Stimulated activated CD4-positive, alpha-beta T cell treated with anti-CD3 and anti-CD28 coated beads, Interleukin-2, amount 100 ng/mL, for 24 hours (primary cell): ENCODE measurements around the gene NDUFA7.
"Not testable (repeated sequence)": the region's sequence is repeated elsewhere in the genome, so short reads cannot be mapped to it uniquely, and the experiment has no call there.

ENCODE experiments used
- DNase-seq, 2 donors: peaks; one replicate each; pipeline ENCODE4 v3.0.0-alpha.2; 2020

The NDUFA7 gene

GRCh38 chr19:8318835-8319234, 2.3 kb downstream of the NDUFA7 start:
- DNase-seq, result not testable (repeated sequence)

GRCh38 chr19:8316351-8317125, 4.6 kb downstream of the NDUFA7 start:
- DNase-seq, result no peak

- DNase-seq, result not testable (repeated sequence)
Measured at GRCh38 chr19:8314981-8315640, 6.1 kb downstream of the NDUFA7 start.

GRCh38 chr19:8311461-8312260, 9.5 kb downstream of the NDUFA7 start:
- peak in 1 of 2 donors; percentile 13 for DNase-seq

- DNase-seq, result peak in 1 of 2 donors; percentile 13
Measured at GRCh38 chr19:8310342-8311055, 10.7 kb downstream of the NDUFA7 start.

- peak in 1 of 2 donors; percentile 14 for DNase-seq
Measured at GRCh38 chr19:8308891-8309291, 12.3 kb downstream of the NDUFA7 start.

GRCh38 chr19:8307965-8308866, 13.0 kb downstream of the NDUFA7 start, which contains the start of gene CD320:
Gene CD320 (minus strand): TSS chr19:8308358. CDS start chr19:8308290, 68 bp downstream.
- peak; percentile 90 for DNase-seq

- DNase-seq, result peak in 1 of 2 donors; percentile 24
Measured at GRCh38 chr19:8307400-8307964, 13.7 kb downstream of the NDUFA7 start.

GRCh38 chr19:8306235-8307054, 14.7 kb downstream of the NDUFA7 start:
- DNase-seq, result peak in 1 of 2 donors; percentile 16

- DNase-seq, result no peak
Measured at GRCh38 chr19:8305798-8306197, 15.4 kb downstream of the NDUFA7 start.

GRCh38 chr19:8304841-8305621, 16.1 kb downstream of the NDUFA7 start:
- peak; percentile 38 to 57 for DNase-seq

GRCh38 chr19:8302734-8303133, 18.4 kb downstream of the NDUFA7 start:
- DNase-seq, result peak in 1 of 2 donors; percentile 13

GRCh38 chr19:8302357-8302691, 18.9 kb downstream of the NDUFA7 start:
- no peak for DNase-seq

- not testable (repeated sequence) for DNase-seq
Measured at GRCh38 chr19:8291337-8291736, 29.8 kb downstream of the NDUFA7 start.

- DNase-seq, result not testable (repeated sequence)
Measured at GRCh38 chr19:8276508-8276907, 44.7 kb downstream of the NDUFA7 start.

GRCh38 chr19:8269724-8270123, 51.5 kb downstream of the NDUFA7 start:
- DNase-seq, result no peak

GRCh38 chr19:8265872-8266271, 55.3 kb downstream of the NDUFA7 start:
- DNase-seq, result no peak

- not testable (repeated sequence) for DNase-seq
Measured at GRCh38 chr19:8264248-8264647, 56.9 kb downstream of the NDUFA7 start.

- DNase-seq, result no peak
Measured at GRCh38 chr19:8262431-8262830, 58.7 kb downstream of the NDUFA7 start.
